HCT116 (cell line): Measurements from ENCODE around the gene SLAIN2.

ENCODE experiments used
- CTCF ChIP-seq, 3 experiments: fragments of 200-600 bp in 1 of 3; sonication (generic) in 1 of 3; IDR thresholded peaks in 2 of 3; conservative IDR thresholded peaks in 1 of 3; 2 replicates each; pipeline ENCODE4 v1.5.1; 2012 to 2017; ENCODE audit warnings: low read depth in 2 of 3, low read length in 2 of 3, antibody characterized with exemption in 1 of 3, borderline replicate concordance in 1 of 3, control low read depth in 1 of 3, mild to moderate bottlenecking in 1 of 3, mixed read lengths in 1 of 3, mixed run types in 1 of 3, moderate library complexity in 1 of 3; ENCODE audit not compliant: insufficient read depth in 1 of 3
- EGR1 ChIP-seq: IDR thresholded peaks from 2 replicates; pipeline ENCODE4 v1.6.1; 2012; ENCODE audit warnings: low read depth
- EZH2 ChIP-seq: fragments of 200-600 bp; sonication (generic); IDR thresholded peaks from 2 replicates; pipeline ENCODE4 v1.6.1; 2017; ENCODE audit warnings: antibody characterized with exemption, mixed run types
- POLR2A ChIP-seq: IDR thresholded peaks from 2 replicates; pipeline ENCODE4 v1.7.0; 2011; ENCODE audit warnings: borderline replicate concordance; ENCODE audit not compliant: insufficient read depth, insufficient read length; ENCODE audit errors: extremely low read depth
- POLR2AphosphoS5 ChIP-seq: IDR thresholded peaks from 2 replicates; pipeline ENCODE4 v1.6.1; 2011; ENCODE audit warnings: mild to moderate bottlenecking, low read depth, low read length, moderate library complexity
- RAD21 ChIP-seq: IDR thresholded peaks from 2 replicates; pipeline ENCODE4 v1.6.1; 2012; ENCODE audit warnings: low read depth, mild to moderate bottlenecking
- SP1 ChIP-seq: IDR thresholded peaks from 2 replicates; pipeline ENCODE4 v1.6.1; 2012; ENCODE audit warnings: low read depth
- YY1 ChIP-seq: IDR thresholded peaks from 2 replicates; pipeline ENCODE4 v1.6.1; 2011; ENCODE audit warnings: low read length, low read depth, moderate library complexity, mild to moderate bottlenecking; ENCODE audit not compliant: insufficient replicate concordance; ENCODE audit errors: extremely low read depth
- ZFX ChIP-seq: fragments of 450-650 bp; IDR thresholded peaks from 2 replicates; pipeline ENCODE4 v1.6.1; 2017

- TF ChIP-seq YY1 (no peak), CTCF (IDR thresholded peaks at IDR 0.05 in 2 of 3, conservative IDR thresholded peaks at IDR 0.05 in 1 of 3; ENCODE audit: borderline replicate concordance in 1 of 3, insufficient read depth in 1 of 3, low read depth in 2 of 3, low read length in 2 of 3) (no peak), POLR2AphosphoS5 (no peak), EZH2 (no peak), EGR1 (no peak), ZFX (no peak), POLR2A (no peak), RAD21 (no peak), SP1 (no peak)
Observed at GRCh38 chr4:48343035-48343434, 1.7 kb downstream of the SLAIN2 start.
